ENCODE measurements around the gene TCF4.

TCF4 gene

GRCh38 chr18:55479656-55480420 lies 108.2 kb downstream of the TCF4 start:
- Histone ChIP-seq H3K9me3 (ENCODE audit: insufficient read depth, low read depth, low read length) (no peaks in the 10 kb centered on the region), H3K9ac (ENCODE audit: low read depth, low read length, poor library complexity, severe bottlenecking) (no peak overlapping the region), H3K4me1 (ENCODE audit: insufficient read depth, low read length, poor library complexity, severe bottlenecking) (peaks cover 14% of the 10 kb centered on the region), H3K4me2 (ENCODE audit: low read depth, low read length, poor library complexity, severe bottlenecking) (no peak overlapping the region), H3K9me2 (replicated peaks; ENCODE audit: low read depth, low read length) (no peaks in the 10 kb centered on the region), H4K20me1 (ENCODE audit: insufficient read depth, low read length, poor library complexity, severe bottlenecking) (no peaks in the 10 kb centered on the region), H3K36me3 (ENCODE audit: insufficient read depth, low read length) (no peaks in the 10 kb centered on the region), H3K27me3 (ENCODE audit: insufficient read depth, low read length, poor library complexity, severe bottlenecking) (no peaks in the 10 kb centered on the region), H3K79me2 (ENCODE audit: insufficient read depth, low read length) (peaks cover 2% of the 10 kb centered on the region; the same call in 1 of the 2 replicates), H3K4me3 (ENCODE audit: low read length, poor library complexity, severe bottlenecking) (no peak overlapping the region), H3F3A (ENCODE audit: low read depth) (no peaks in the 10 kb centered on the region), H2AFZ (ENCODE audit: low read length) (no peak overlapping the region)
- TF ChIP-seq EZH2phosphoT487 (IDR thresholded peaks at IDR 0.05; ENCODE audit: borderline replicate concordance) (no peak), CTCF (conservative IDR thresholded peaks at IDR 0.05; ENCODE audit: low read length) (no peak)

GRCh38 chr18:55477860-55478581 lies 110.0 kb downstream of the TCF4 start:
- peak overlapping the region; percentile 72 for H2AFZ ChIP-seq (ENCODE audit: low read length)
- H3K79me2 ChIP-seq (ENCODE audit: insufficient read depth, low read length), result no peaks in the 10 kb centered on the region
- no peaks in the 10 kb centered on the region for H3F3A ChIP-seq (ENCODE audit: low read depth)
- peak overlapping the region; percentile 71 for H3K4me3 ChIP-seq (ENCODE audit: low read length, poor library complexity, severe bottlenecking)
- H3K9me2 ChIP-seq (replicated peaks; ENCODE audit: low read depth, low read length), result no peaks in the 10 kb centered on the region
- H3K27me3 ChIP-seq (ENCODE audit: insufficient read depth, low read length, poor library complexity, severe bottlenecking), result no peaks in the 10 kb centered on the region
- no peak for TF ChIP-seq CTCF (conservative IDR thresholded peaks at IDR 0.05; ENCODE audit: low read length)
- no peak for TF ChIP-seq EZH2phosphoT487 (IDR thresholded peaks at IDR 0.05; ENCODE audit: borderline replicate concordance)
- H3K4me2 ChIP-seq (ENCODE audit: low read depth, low read length, poor library complexity, severe bottlenecking), result peak overlapping the region; percentile 81
- no peaks in the 10 kb centered on the region for H4K20me1 ChIP-seq (ENCODE audit: insufficient read depth, low read length, poor library complexity, severe bottlenecking)
- peak overlapping the region; percentile 62 for H3K9ac ChIP-seq (ENCODE audit: low read depth, low read length, poor library complexity, severe bottlenecking)
- peaks cover 16% of the 10 kb centered on the region for H3K4me1 ChIP-seq (ENCODE audit: insufficient read depth, low read length, poor library complexity, severe bottlenecking)
- no peaks in the 10 kb centered on the region for H3K36me3 ChIP-seq (ENCODE audit: insufficient read depth, low read length)
- no peaks in the 10 kb centered on the region for H3K9me3 ChIP-seq (ENCODE audit: insufficient read depth, low read depth, low read length)

- Histone ChIP-seq H2AFZ (ENCODE audit: low read length) (peak overlapping the region; percentile 72), H3K36me3 (ENCODE audit: insufficient read depth, low read length) (no peaks in the 10 kb centered on the region), H4K20me1 (ENCODE audit: insufficient read depth, low read length, poor library complexity, severe bottlenecking) (no peaks in the 10 kb centered on the region), H3K79me2 (ENCODE audit: insufficient read depth, low read length) (no peaks in the 10 kb centered on the region), H3K4me2 (ENCODE audit: low read depth, low read length, poor library complexity, severe bottlenecking) (peak overlapping the region; percentile 81), H3K27me3 (ENCODE audit: insufficient read depth, low read length, poor library complexity, severe bottlenecking) (no peaks in the 10 kb centered on the region), H3K9me3 (ENCODE audit: insufficient read depth, low read depth, low read length) (no peaks in the 10 kb centered on the region), H3K4me3 (ENCODE audit: low read length, poor library complexity, severe bottlenecking) (peak overlapping the region; percentile 71), H3K9ac (ENCODE audit: low read depth, low read length, poor library complexity, severe bottlenecking) (peak overlapping the region; percentile 62), H3K9me2 (replicated peaks; ENCODE audit: low read depth, low read length) (no peaks in the 10 kb centered on the region), H3K4me1 (ENCODE audit: insufficient read depth, low read length, poor library complexity, severe bottlenecking) (peaks cover 18% of the 10 kb centered on the region), H3F3A (ENCODE audit: low read depth) (no peaks in the 10 kb centered on the region)
- TF ChIP-seq CTCF (conservative IDR thresholded peaks at IDR 0.05; ENCODE audit: low read length) (0 out of 2 replicates have a peak, but pooled peaks have one; percentile 19), EZH2phosphoT487 (IDR thresholded peaks at IDR 0.05; ENCODE audit: borderline replicate concordance) (no peak)
Measured at GRCh38 chr18:55477499-55477859, 110.5 kb downstream of the TCF4 start.

Measured in Loucy (cell line).